CD4-positive, alpha-beta T cell (primary cell): ENCODE results near the gene STARD8. TPM values are rescaled to one million over a fixed set of nuclear protein-coding genes. Genes with fewer than 3 reads are reported as not detected.

ENCODE experiments used
- ATAC-seq: fragments of 200-7000 bp; cut with Tn5 transposase; one replicate; pipeline ENCODE4 v1.10.0; 2022; ENCODE audit warnings: mild to moderate bottlenecking; ENCODE audit not compliant: poor library complexity
- CTCF ChIA-PET: fragments of 350-600 bp; sonication (Branson Sonifier 250); formaldehyde crosslinking; loops from one replicate; lab custom pipeline; 2021; ENCODE audit warnings: antibody characterized with exemption, inconsistent platforms; lab: Charles Lee
- POLR2A ChIA-PET: fragments of 350-600 bp; sonication (Branson Sonifier 250); formaldehyde crosslinking; loops from one replicate; lab custom pipeline; 2021; ENCODE audit warnings: antibody characterized with exemption, inconsistent platforms; lab: Charles Lee
- DNase-seq, 14 experiments: peaks; one replicate each; pipeline ENCODE4 v3.0.0-alpha.2; 2013 to 2020; ENCODE audit warnings: mixed read lengths in 2 of 14
- H3K27ac ChIP-seq, 2 donors: one replicate each; pipeline versions ENCODE4 v1.5.1 to v1.7.0; 2013; ENCODE audit warnings: low read length in 2 of 2, low read depth in 1 of 2, mild to moderate bottlenecking in 1 of 2
- H3K27me3 ChIP-seq, 2 experiments: 1 replicate in 1 of 2; 2 replicates in 1 of 2; pipeline versions ENCODE4 v1.6.1 to v1.7.0; 2013; ENCODE audit warnings: low read length in 2 of 2, control low read depth in 1 of 2, mild to moderate bottlenecking in 1 of 2, moderate library complexity in 1 of 2; ENCODE audit not compliant: insufficient read depth in 2 of 2, control insufficient read depth in 1 of 2
- H3K36me3 ChIP-seq: one replicate; pipeline ENCODE4 v1.6.1; 2013; ENCODE audit warnings: low read length, control low read depth; ENCODE audit not compliant: insufficient read depth
- H3K4me1 ChIP-seq: one replicate; pipeline ENCODE4 v1.6.1; 2013; ENCODE audit warnings: low read length, control low read depth; ENCODE audit not compliant: insufficient read depth
- H3K4me3 ChIP-seq: one replicate; pipeline ENCODE4 v1.5.1; 2013; ENCODE audit warnings: mild to moderate bottlenecking, low read length, moderate library complexity
- H3K9me3 ChIP-seq, 2 experiments: 1 replicate in 1 of 2; 2 replicates in 1 of 2; pipeline versions ENCODE4 v1.6.1 to v1.7.0; 2013; ENCODE audit warnings: low read length in 2 of 2, mild to moderate bottlenecking in 2 of 2, control low read depth in 1 of 2, moderate library complexity in 1 of 2; ENCODE audit not compliant: control insufficient read depth in 1 of 2, insufficient read depth in 1 of 2
- H3K27ac Mint-ChIP-seq: one replicate; pipeline ENCODE4 v1.8.0; 2020; ENCODE audit warnings: mixed read lengths
- H3K27me3 Mint-ChIP-seq: one replicate; pipeline ENCODE4 v1.8.0; 2021; ENCODE audit warnings: mixed read lengths
- H3K36me3 Mint-ChIP-seq: one replicate; pipeline ENCODE4 v1.8.0; 2021; ENCODE audit warnings: low read depth, mixed read lengths
- H3K4me1 Mint-ChIP-seq: one replicate; pipeline ENCODE4 v1.8.0; 2021; ENCODE audit warnings: low read depth, mixed read lengths
- H3K4me3 Mint-ChIP-seq: one replicate; pipeline ENCODE4 v1.8.0; 2020; ENCODE audit warnings: mild to moderate bottlenecking, mixed read lengths
- H3K9me3 Mint-ChIP-seq: one replicate; pipeline ENCODE4 v1.8.0; 2020; ENCODE audit warnings: mixed read lengths
- CTCF ChIP-seq: fragments of 200-600 bp; IDR thresholded peaks from one replicate; pipeline ENCODE4 v1.8.0; 2022; ENCODE audit warnings: antibody characterized with exemption, mild to moderate bottlenecking
- intact Hi-C, 2 experiments: fragments of 100-400 bp; cut with DNase I in 1 of 2; cut with micrococcal nuclease in 1 of 2; formaldehyde crosslinking; loops; one replicate each; pipeline versions ENCODE4 v1.15.1 to v1.9.0; 2023 to 2025; cut with DNase I, micrococcal nuclease
- total RNA-seq, 174 experiments: library from RNA in 2 of 174; stranded (reverse) in 2 of 174; gene quantifications; one replicate each; pipeline ENCODE4 v1.2.3 and lab custom pipeline; 2021 to 2026

STARD8 gene
- total RNA-seq, 2 experiments from 2014 or later: 0.22 to 0.25 TPM

- Histone ChIP-seq H3K27ac (no peak overlapping the region), H3K4me3 (no peak overlapping the region), H3K9me3 (no peaks in the 10 kb centered on the region), H3K4me1 (peaks cover 13% of the 10 kb centered on the region), H3K27me3 (peaks cover 6 to 18% of the 10 kb centered on the region in 2 experiments), H3K36me3 (no peaks in the 10 kb centered on the region)
- H3K4me3 Mint-ChIP-seq: no peak overlapping the region
- intact Hi-C loops: no loop called here
- no peak overlapping the region for H3K27ac Mint-ChIP-seq
- H3K9me3 Mint-ChIP-seq: no peaks in the 10 kb centered on the region
- POLR2A ChIA-PET: no interaction called here
- TF ChIP-seq CTCF: no peak
- no peaks in the 10 kb centered on the region for H3K36me3 Mint-ChIP-seq
- CTCF ChIA-PET: no interaction called here
- no peak for DNase-seq
- peaks cover 38% of the 10 kb centered on the region for H3K27me3 Mint-ChIP-seq
- H3K4me1 Mint-ChIP-seq: peaks cover 11% of the 10 kb centered on the region
- no peak for ATAC-seq
Observed at GRCh38 chrX:68690936-68691501, 43.6 kb downstream of the STARD8 start.

GRCh38 chrX:68691921-68692320 is 44.5 kb downstream of the STARD8 start:
- peaks cover 37% of the 10 kb centered on the region for H3K27me3 Mint-ChIP-seq
- ATAC-seq: no peak
- TF ChIP-seq CTCF: no peak
- H3K4me3 ChIP-seq: no peak overlapping the region
- POLR2A ChIA-PET: no interaction called here
- H3K9me3 ChIP-seq: no peaks in the 10 kb centered on the region
- H3K4me3 Mint-ChIP-seq: no peak overlapping the region
- H3K9me3 Mint-ChIP-seq: no peaks in the 10 kb centered on the region
- intact Hi-C loops: no loop called here
- peaks cover 6 to 19% of the 10 kb centered on the region in 2 experiments for H3K27me3 ChIP-seq
- CTCF ChIA-PET: no interaction called here
- no peak overlapping the region for H3K27ac ChIP-seq
- H3K27ac Mint-ChIP-seq: no peak overlapping the region
- DNase-seq: no peak
- H3K36me3 Mint-ChIP-seq: no peaks in the 10 kb centered on the region
- H3K4me1 ChIP-seq: peaks cover 9% of the 10 kb centered on the region
- H3K4me1 Mint-ChIP-seq: peaks cover 6% of the 10 kb centered on the region
- H3K36me3 ChIP-seq: no peaks in the 10 kb centered on the region

- no peaks in the 10 kb centered on the region for H3K36me3 ChIP-seq
- no peaks in the 10 kb centered on the region for H3K4me1 Mint-ChIP-seq
- no peaks in the 10 kb centered on the region for H3K36me3 Mint-ChIP-seq
- ChIA-PET CTCF (no interaction called here), POLR2A (no interaction called here)
- H3K4me1 ChIP-seq: peaks cover 9% of the 10 kb centered on the region
- peaks cover 32% of the 10 kb centered on the region for H3K27me3 Mint-ChIP-seq
- no peak overlapping the region for H3K27ac ChIP-seq
- no peak for TF ChIP-seq CTCF
- peaks cover 6 to 19% of the 10 kb centered on the region in 2 experiments for H3K27me3 ChIP-seq
- H3K9me3 Mint-ChIP-seq: no peaks in the 10 kb centered on the region
- no peak for ATAC-seq
- H3K27ac Mint-ChIP-seq: no peak overlapping the region
- no peak overlapping the region for H3K4me3 ChIP-seq
- intact Hi-C loops: no loop called here
- no peaks in the 10 kb centered on the region for H3K9me3 ChIP-seq
- DNase-seq: no peak
- H3K4me3 Mint-ChIP-seq: no peak overlapping the region
Observed at GRCh38 chrX:68692651-68693050, 45.2 kb downstream of the STARD8 start.
